Panc1 (cell line): Measurements from ENCODE around the gene UXS1.

Source experiments
- CTCF ChIP-seq: fragments of 450-650 bp; IDR thresholded peaks from 2 replicates; pipeline ENCODE4 v1.5.1; 2017; ENCODE audit warnings: mild to moderate bottlenecking
- POLR2AphosphoS5 ChIP-seq: IDR thresholded peaks from 2 replicates; pipeline ENCODE4 v1.6.1; 2012; ENCODE audit warnings: mild to moderate bottlenecking, low read depth, low read length, moderate library complexity
- SIN3A ChIP-seq: IDR thresholded peaks from 2 replicates; pipeline ENCODE4 v1.6.1; 2012; ENCODE audit warnings: low read depth, mild to moderate bottlenecking, low read length, moderate library complexity, borderline replicate concordance; ENCODE audit not compliant: insufficient read depth
- TCF7L2 ChIP-seq: IDR thresholded peaks from 2 replicates; pipeline ENCODE4 v1.6.1; 2011; ENCODE audit warnings: mild to moderate bottlenecking, low read depth, low read length, inconsistent platforms
- TF ChIP-seq, protein P1 (sequence below), 2 experiments: IDR thresholded peaks; 2 replicates each; pipeline ENCODE4 v1.6.1; 2011 to 2012; ENCODE audit warnings: low read depth in 2 of 2, control low read depth in 1 of 2, low read length in 1 of 2, mild to moderate bottlenecking in 1 of 2, moderate library complexity in 1 of 2; ENCODE audit not compliant: insufficient read depth in 1 of 2

- TF ChIP-seq CTCF (no peak), SIN3A (no peak), POLR2AphosphoS5 (no peak), TCF7L2 (no peak)
- TF ChIP-seq, protein P1, sequence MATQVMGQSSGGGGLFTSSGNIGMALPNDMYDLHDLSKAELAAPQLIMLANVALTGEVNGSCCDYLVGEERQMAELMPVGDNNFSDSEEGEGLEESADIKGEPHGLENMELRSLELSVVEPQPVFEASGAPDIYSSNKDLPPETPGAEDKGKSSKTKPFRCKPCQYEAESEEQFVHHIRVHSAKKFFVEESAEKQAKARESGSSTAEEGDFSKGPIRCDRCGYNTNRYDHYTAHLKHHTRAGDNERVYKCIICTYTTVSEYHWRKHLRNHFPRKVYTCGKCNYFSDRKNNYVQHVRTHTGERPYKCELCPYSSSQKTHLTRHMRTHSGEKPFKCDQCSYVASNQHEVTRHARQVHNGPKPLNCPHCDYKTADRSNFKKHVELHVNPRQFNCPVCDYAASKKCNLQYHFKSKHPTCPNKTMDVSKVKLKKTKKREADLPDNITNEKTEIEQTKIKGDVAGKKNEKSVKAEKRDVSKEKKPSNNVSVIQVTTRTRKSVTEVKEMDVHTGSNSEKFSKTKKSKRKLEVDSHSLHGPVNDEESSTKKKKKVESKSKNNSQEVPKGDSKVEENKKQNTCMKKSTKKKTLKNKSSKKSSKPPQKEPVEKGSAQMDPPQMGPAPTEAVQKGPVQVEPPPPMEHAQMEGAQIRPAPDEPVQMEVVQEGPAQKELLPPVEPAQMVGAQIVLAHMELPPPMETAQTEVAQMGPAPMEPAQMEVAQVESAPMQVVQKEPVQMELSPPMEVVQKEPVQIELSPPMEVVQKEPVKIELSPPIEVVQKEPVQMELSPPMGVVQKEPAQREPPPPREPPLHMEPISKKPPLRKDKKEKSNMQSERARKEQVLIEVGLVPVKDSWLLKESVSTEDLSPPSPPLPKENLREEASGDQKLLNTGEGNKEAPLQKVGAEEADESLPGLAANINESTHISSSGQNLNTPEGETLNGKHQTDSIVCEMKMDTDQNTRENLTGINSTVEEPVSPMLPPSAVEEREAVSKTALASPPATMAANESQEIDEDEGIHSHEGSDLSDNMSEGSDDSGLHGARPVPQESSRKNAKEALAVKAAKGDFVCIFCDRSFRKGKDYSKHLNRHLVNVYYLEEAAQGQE (IDR thresholded peaks at IDR 0.05; ENCODE audit: insufficient read depth in 1 of 2, low read depth in 2 of 2, low read length in 1 of 2) = no peak
Measured at GRCh38 chr2:106168657-106169056, 25.4 kb downstream of the UXS1 start.
